ENCODE measurements around the gene BMP2K. TPM values are rescaled to one million over a fixed set of nuclear protein-coding genes. Genes with fewer than 3 reads are reported as not detected.
"Not testable (repeated sequence)": the region's sequence is repeated elsewhere in the genome, so short reads cannot be mapped to it uniquely, and the experiment has no call there.

The BMP2K gene
- polyA plus RNA-seq, 12 donors: 13.7 to 35.9 (median 19.5) TPM; not detected in 1

GRCh38 chr4:78788007-78788889, 12.1 kb downstream of the BMP2K start:
- no peak for DNase-seq

DNA sequence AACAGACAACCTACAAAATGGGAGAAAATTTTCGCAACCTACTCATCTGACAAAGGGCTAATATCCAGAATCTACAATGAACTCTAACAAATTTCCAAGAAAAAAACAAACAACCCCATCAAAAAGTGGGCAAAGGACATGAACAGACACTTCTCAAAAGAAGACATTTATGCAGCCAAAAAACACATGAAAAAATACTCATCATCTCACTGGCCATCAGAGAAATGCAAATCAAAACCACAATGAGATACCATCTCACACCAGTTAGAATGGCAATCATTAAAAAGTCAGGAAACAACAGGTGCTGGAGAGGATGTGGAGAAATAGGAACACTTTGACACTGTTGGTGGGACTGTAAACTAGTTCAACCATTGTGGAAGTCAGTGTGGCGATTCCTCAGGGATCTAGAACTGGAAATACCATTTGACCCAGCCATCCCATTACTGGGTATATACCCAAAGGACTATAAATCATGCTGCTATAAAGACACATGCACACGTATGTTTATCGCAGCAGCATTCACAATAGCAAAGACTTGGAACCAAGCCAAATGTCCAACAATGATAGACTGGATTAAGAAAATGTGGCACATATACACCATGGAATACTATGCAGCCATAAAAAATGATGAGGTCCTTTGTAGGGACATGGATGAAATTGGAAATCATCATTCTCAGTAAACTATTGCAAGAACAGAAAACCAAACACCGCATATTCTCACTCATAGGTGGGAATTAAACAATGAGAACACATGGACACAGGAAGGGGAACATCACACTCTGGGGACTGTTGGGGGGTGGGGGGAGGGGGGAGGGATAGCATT, 19.7 kb downstream of the BMP2K start:
- not testable (repeated sequence) for DNase-seq

- DNase-seq: no peak
These were observed 20.4 kb downstream of the BMP2K start for GRCh38 chr4:78796526-78796925.

GRCh38 chr4:78797777-78798284, 21.7 kb downstream of the BMP2K start:
- no peak for DNase-seq

DNA sequence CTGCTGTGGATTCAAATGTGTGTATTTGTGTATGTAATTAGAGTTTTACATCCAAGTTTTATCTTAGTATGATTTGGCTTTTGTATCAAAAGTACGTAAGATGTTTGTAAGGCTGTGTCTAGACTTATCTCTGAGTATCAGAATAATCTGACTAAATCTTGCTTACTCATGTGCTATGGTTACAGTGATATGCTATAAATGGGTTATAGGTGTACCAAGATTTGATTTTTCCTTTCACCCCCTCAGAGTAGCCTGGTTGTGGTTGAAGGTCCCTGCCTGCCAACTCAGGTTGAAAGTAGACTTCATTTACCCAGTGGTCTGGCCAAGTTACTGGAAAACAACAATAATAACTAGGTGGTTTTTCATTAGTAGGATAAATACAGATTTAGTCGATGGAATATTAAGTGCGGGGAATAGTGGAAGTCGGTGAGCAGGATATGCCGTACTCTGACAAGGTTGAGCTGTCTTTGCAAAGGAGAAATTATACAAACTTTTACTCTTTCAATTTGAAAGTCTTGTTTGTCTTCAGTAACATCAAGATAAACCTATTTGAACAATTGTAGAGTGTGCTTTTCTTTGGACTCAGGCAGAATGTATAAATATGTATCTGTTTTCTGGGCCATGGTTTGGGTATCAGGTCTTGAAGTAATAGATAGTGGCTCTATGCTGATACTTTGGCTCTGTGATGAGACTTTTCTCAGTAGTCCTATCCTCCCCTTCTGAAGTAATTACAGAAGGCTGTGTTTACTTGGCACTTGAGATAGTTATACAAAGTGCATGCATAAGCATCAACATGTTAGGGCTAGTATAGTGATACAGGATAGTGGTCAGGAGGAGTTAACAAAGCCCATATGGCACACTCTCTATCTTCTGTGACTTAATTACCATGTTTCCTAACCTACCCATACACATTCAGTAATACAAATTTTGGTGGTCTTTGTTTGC, 23.7 kb downstream of the BMP2K start:
- no peak for DNase-seq

- no peak for DNase-seq
These were observed 24.8 kb downstream of the BMP2K start for GRCh38 chr4:78800965-78801364.

DNA sequence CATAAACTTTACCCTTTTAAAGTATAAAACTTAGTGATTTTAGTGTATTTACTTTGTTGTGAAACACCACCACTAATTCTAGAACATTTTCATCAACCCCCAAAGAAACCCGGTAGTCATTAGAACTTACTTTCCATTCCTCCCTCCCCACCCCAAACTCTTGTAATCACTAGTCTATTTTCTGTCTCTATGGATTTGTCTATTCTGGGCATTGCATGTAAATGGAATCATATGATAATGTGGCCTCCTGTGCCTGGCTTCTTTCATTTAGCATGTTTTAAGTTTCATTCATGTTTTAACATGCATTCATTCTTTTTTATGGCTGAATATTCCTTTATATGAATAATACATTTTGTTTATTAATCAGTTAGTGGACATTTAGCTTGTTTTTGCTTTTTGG, 27.8 kb downstream of the BMP2K start:
- DNase-seq: no peak

DNA sequence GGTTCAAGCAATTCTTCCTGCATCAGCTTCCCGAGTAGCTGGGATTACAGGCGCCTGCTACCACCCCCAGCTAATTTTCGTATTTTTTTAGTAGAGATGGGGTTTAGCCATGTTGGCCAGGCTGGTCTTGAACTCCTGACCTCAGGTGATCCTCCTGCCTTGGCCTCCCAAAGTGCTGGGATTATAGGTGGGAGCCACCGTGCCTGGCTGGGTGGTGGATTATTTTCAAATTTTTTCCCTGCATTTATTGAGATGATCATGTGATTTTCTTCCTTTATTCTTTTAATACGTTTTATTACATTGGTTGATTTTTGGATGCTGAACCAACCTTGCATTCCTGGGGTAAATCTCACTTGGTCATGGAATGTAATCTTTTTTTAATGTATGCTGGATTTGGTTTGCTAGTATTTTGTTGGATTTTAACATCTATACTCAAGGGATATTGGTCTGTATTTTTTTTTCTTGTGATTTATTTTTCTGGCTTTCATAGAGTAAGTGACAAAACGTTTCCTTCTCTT, 30.9 kb downstream of the BMP2K start:
- no peak for DNase-seq

DNA sequence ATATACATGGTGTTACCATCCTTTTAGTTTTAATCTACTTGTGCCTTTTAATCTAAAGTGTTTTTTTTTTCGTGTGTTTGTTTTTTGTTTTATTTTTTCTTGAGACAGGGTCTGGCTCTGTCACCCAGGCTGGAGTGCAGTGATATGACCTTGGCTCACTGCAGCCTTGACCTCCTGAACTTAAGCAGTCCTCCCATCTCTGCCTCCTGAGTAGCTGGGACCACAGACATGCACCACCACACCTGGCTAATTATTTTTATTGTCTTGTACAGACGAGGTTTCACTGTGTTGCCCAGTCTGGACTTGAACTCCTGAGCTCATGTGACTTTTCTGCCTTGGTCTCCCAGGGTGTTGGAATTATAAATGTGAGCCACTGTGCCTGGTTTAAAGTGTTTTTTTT, 33.1 kb downstream of the BMP2K start:
- DNase-seq: no peak

GRCh38 chr4:78809928-78810835, 34.0 kb downstream of the BMP2K start:
- DNase-seq: no peak

DNA sequence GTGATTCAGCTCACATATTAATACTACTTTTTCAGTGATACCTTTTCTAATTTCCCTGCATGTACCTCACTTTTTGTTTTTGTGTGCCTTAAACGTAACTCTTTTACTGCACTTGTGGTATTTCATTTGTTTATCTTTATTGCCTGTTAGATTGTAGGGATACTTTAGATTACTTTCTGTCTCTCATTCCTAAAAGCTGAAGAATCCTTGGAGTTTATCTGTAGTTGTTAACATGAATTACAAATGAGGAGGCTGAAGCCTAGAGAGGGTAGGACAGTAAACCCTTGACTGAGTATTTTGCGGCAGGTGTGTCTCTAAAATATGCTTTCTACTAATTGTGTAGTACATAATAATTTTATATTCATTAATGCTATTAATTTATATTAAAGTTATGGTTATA, 34.9 kb downstream of the BMP2K start:
- no peak for DNase-seq

GRCh38 chr4:78818530-78819079, 42.5 kb downstream of the BMP2K start:
- no peak for DNase-seq

- DNase-seq: no peak
These were observed 47.9 kb downstream of the BMP2K start for GRCh38 chr4:78824001-78824400.

DNA sequence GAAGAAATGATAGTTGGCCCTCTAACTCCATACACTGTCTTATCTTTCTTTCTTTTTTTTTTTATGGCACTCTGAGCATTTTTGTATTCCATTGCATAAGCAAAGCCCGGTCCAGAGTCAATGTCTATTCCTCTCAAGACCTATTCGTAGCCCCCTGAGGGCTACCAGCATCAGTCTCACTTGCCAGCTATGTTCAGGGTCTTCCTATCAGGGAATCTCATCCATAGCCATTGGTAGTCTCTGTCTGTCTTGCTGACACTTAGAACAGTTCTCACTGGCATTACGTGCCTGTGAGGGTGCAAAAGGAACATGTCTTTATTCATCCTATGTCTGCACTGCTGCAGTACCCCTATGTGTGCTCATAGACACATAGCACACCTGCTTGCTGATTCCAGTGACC, 51.0 kb downstream of the BMP2K start:
- DNase-seq: no peak

- no peak for DNase-seq
These were observed 53.1 kb downstream of the BMP2K start for GRCh38 chr4:78829296-78829695.

GRCh38 chr4:78839676-78840075, 63.5 kb downstream of the BMP2K start:
- not testable (repeated sequence) for DNase-seq

DNA sequence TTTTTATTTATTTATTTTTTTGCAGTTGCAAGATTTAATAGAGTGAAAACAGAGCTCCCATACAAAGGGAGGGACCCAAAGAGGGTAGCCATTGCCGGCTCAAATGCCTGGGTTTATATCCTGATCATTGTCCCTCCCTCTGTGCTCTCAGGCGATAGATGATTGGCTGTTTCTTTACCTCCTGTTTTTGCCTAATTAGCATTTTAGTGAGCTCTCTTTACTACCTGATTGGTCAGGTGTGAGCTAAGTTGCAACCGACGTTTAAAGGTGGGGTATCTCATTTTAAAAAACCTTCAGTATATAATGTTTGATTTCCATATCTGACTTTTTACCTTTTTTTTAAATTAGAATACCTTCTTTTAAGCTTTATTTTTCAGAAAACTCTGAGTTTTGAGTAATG, 64.1 kb downstream of the BMP2K start:
- DNase-seq: not testable (repeated sequence)

GRCh38 chr4:78845472-78845871, 69.3 kb downstream of the BMP2K start:
- no peak for DNase-seq

- DNase-seq: no peak
These were observed 70.1 kb downstream of the BMP2K start for GRCh38 chr4:78846258-78846657.

DNA sequence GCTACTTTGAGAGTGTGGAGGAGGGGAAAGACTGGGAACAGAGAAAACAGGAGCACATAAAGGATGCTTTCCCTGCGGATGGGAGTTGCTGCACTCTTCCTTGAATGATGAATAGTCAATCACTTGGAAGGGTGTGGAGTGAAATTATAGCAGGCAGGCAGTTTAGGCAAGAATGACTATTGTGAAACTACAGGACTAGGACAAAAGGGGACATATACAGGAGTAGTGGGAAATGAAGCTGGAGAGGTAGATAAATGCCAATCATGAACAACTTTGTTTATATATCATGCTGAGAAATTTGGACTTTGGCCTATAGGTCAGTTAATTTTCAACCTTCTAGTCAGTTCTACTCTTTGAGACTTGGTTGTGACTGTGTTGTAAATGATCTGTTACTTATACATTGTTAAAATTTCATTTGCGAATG, 86.2 kb downstream of the BMP2K start:
- DNase-seq: no peak

Measured in muscle of arm (tissue), 12 donors.